SK-N-SH (cell line): Measurements from ENCODE around the gene TRIM23. TPM values are rescaled to one million over a fixed set of nuclear protein-coding genes. Genes with fewer than 3 reads are reported as not detected.

Source experiments
- CTCF ChIA-PET: fragments of 300-600, 350-600 bp; formaldehyde crosslinking; extraction: SDS; loops from one replicate; lab custom pipeline; 2021; lab: Yijun Ruan, JAX
- POLR2A ChIA-PET: fragments of 350-600 bp; sonication (Branson Sonifier 250); formaldehyde crosslinking; extraction: SDS; loops from one replicate; lab custom pipeline; 2020; ENCODE audit warnings: antibody characterized with exemption, inconsistent platforms; lab: Yijun Ruan, JAX
- DNase-seq: peaks from one replicate; pipeline ENCODE4 v3.0.0; 2012
- H2AFZ ChIP-seq: fragments of 200-600 bp; sonication (generic); 2 replicates; pipeline ENCODE4 v1.8.1; 2016; ENCODE audit warnings: antibody characterized with exemption, mild to moderate bottlenecking, low read depth
- H3F3A ChIP-seq: fragments of 200-600 bp; sonication (generic); replicated peaks from 2 replicates; pipeline ENCODE3; 2016; ENCODE audit warnings: antibody characterized with exemption, mild to moderate bottlenecking; ENCODE audit not compliant: insufficient read depth
- H3K27ac ChIP-seq, 2 experiments: fragments of 200-500 bp in 1 of 2; fragments of 200-600 bp in 1 of 2; sonication (Bioruptor generic) in 1 of 2; sonication (generic), shearing (Covaris generic) in 1 of 2; 2 replicates each; pipeline versions ENCODE4 v1.5.1 to v1.6.1; 2014 to 2016; ENCODE audit warnings: low read depth in 2 of 2, inconsistent platforms in 1 of 2, low read length in 1 of 2, mild to moderate bottlenecking in 1 of 2, mixed read lengths in 1 of 2
- H3K27me3 ChIP-seq: fragments of 200-600 bp; sonication (generic), shearing (Covaris generic); 2 replicates; pipeline ENCODE4 v1.6.1; 2016; ENCODE audit warnings: mixed run types; ENCODE audit not compliant: insufficient read depth
- H3K36me3 ChIP-seq, 2 experiments: fragments of 200-500 bp in 1 of 2; fragments of 200-600 bp in 1 of 2; sonication (Bioruptor generic) in 1 of 2; sonication (generic) in 1 of 2; replicated peaks in 1 of 2; 2 replicates each; pipeline versions ENCODE3 to v1.5.1; 2014 to 2016; ENCODE audit warnings: low read length in 1 of 2, mild to moderate bottlenecking in 1 of 2; ENCODE audit not compliant: insufficient read depth in 2 of 2, control insufficient read depth in 1 of 2
- H3K4me1 ChIP-seq, 2 experiments: fragments of 200-500 bp in 1 of 2; fragments of 200-600 bp in 1 of 2; sonication (Bioruptor generic) in 1 of 2; sonication (generic), shearing (Covaris generic) in 1 of 2; 2 replicates each; pipeline versions ENCODE4 v1.5.1 to v1.6.1; 2014 to 2016; ENCODE audit warnings: low read depth in 1 of 2, low read length in 1 of 2, mixed run types in 1 of 2; ENCODE audit not compliant: insufficient read depth in 2 of 2, control insufficient read depth in 1 of 2
- H3K4me2 ChIP-seq: fragments of 200-600 bp; sonication (generic), shearing (Covaris generic); 2 replicates; pipeline ENCODE4 v1.6.1; 2017; ENCODE audit warnings: mixed run types
- H3K4me3 ChIP-seq, 2 experiments: fragments of 200-500 bp in 1 of 2; fragments of 200-600 bp in 1 of 2; sonication (Bioruptor generic) in 1 of 2; sonication (generic), shearing (Covaris generic) in 1 of 2; 2 replicates each; pipeline versions ENCODE4 v1.5.1 to v1.8.1; 2014 to 2016; ENCODE audit warnings: low read depth in 2 of 2, inconsistent platforms in 1 of 2, low read length in 1 of 2, mild to moderate bottlenecking in 1 of 2, mixed read lengths in 1 of 2, moderate library complexity in 1 of 2
- H3K79me2 ChIP-seq: fragments of 200-600 bp; sonication (generic); 2 replicates; pipeline ENCODE4 v1.8.1; 2017; ENCODE audit warnings: mild to moderate bottlenecking; ENCODE audit not compliant: insufficient read depth
- H3K9ac ChIP-seq: fragments of 200-600 bp; sonication (generic); 2 replicates; pipeline ENCODE4 v1.6.1; 2017; ENCODE audit warnings: mixed run types
- H3K9me2 ChIP-seq: fragments of 200-600 bp; sonication (generic); 2 replicates; pipeline ENCODE4 v1.6.1; 2017; ENCODE audit warnings: mixed run types
- H3K9me3 ChIP-seq: fragments of 200-600 bp; sonication (generic); 2 replicates; pipeline ENCODE4 v1.6.1; 2017; ENCODE audit warnings: mixed run types, mild to moderate bottlenecking, moderate library complexity
- H4K20me1 ChIP-seq: fragments of 200-600 bp; sonication (generic); 2 replicates; pipeline ENCODE4 v1.6.1; 2017; ENCODE audit warnings: mild to moderate bottlenecking, mixed run types; ENCODE audit not compliant: insufficient read depth
- CHD2 ChIP-seq: fragments of 150-350 bp; IDR thresholded peaks from 2 replicates; pipeline ENCODE4 v1.6.1; 2018; ENCODE audit warnings: low read length; ENCODE audit not compliant: partially characterized antibody
- EZH2phosphoT487 ChIP-seq: fragments of 200-600 bp; sonication (generic); IDR thresholded peaks from 2 replicates; pipeline ENCODE4 v1.6.1; 2017; ENCODE audit warnings: low read depth, mixed run types, mild to moderate bottlenecking, antibody characterized with exemption, moderate library complexity, borderline replicate concordance
- GABPA ChIP-seq: IDR thresholded peaks from 2 replicates; pipeline ENCODE4 v1.4.0; 2012; ENCODE audit warnings: low read depth, mild to moderate bottlenecking
- GATA2 ChIP-seq: sonication (generic); formaldehyde crosslinking; IDR thresholded peaks from 2 replicates; pipeline ENCODE4 v1.5.0; 2020; ENCODE audit warnings: mild to moderate bottlenecking, missing genetic modification reagents
- MEF2A ChIP-seq: IDR thresholded peaks from 2 replicates; pipeline ENCODE4 v1.4.0; 2012; ENCODE audit warnings: low read depth, borderline replicate concordance
- NFIC ChIP-seq: IDR thresholded peaks from 2 replicates; pipeline ENCODE4 v1.4.0; 2012; ENCODE audit warnings: borderline replicate concordance
- NRF1 ChIP-seq: IDR thresholded peaks from 2 replicates; pipeline ENCODE4 v1.6.1; 2012; ENCODE audit warnings: low read depth, mild to moderate bottlenecking, low read length
- RCOR1 ChIP-seq: fragments of 150-350 bp; IDR thresholded peaks from 2 replicates; pipeline ENCODE4 v1.6.1; 2017; ENCODE audit warnings: antibody characterized with exemption, low read length
- RFX5 ChIP-seq: IDR thresholded peaks from 2 replicates; pipeline ENCODE4 v1.6.1; 2012; ENCODE audit warnings: mild to moderate bottlenecking, improper control_type of control experiment, low read length
- SMC3 ChIP-seq: IDR thresholded peaks from 2 replicates; pipeline ENCODE4 v1.6.1; 2012; ENCODE audit warnings: low read depth, low read length, improper control_type of control experiment
- TAF1 ChIP-seq: IDR thresholded peaks from 2 replicates; pipeline ENCODE4 v1.6.1; 2012; ENCODE audit warnings: low read depth, mild to moderate bottlenecking, low read length, moderate library complexity, borderline replicate concordance
- TCF12 ChIP-seq: IDR thresholded peaks from 2 replicates; pipeline ENCODE4 v1.4.0; 2012
- TEAD4 ChIP-seq: IDR thresholded peaks from 2 replicates; pipeline ENCODE4 v1.4.0; 2012; ENCODE audit warnings: mild to moderate bottlenecking, borderline replicate concordance; ENCODE audit not compliant: insufficient read depth
- WGBS: methylation state at CpG from one replicate; pipeline ENCODE4 v1.1.6; 2017; ENCODE audit warnings: low lambda C conversion rate; 5-methylcytosine and 5-hydroxymethylcytosine counted together
- polyA plus RNA-seq, 3 experiments: library from polyadenylated mRNA; depleted of rRNA; stranded (reverse); fragments of >200 nt; gene quantifications; 2 replicates each; pipeline ENCODE4 v1.2.3, GENCODE V29; 2012
- TF ChIP-seq, protein P1 (sequence below): fragments of 150-350 bp; IDR thresholded peaks from 2 replicates; pipeline ENCODE4 v1.6.1; 2017; ENCODE audit warnings: antibody characterized with exemption, low read length, low read depth, borderline replicate concordance
- TF ChIP-seq, protein P2 (sequence below): IDR thresholded peaks from 2 replicates; pipeline ENCODE4 v1.4.0; 2012; ENCODE audit warnings: low read depth
- TF ChIP-seq, protein P3 (sequence below): IDR thresholded peaks from 2 replicates; pipeline ENCODE4 v1.6.1; 2012; ENCODE audit warnings: mild to moderate bottlenecking, low read depth, low read length, moderate library complexity

The TRIM23 gene
- polyA plus RNA-seq, 1 of the 3 experiments (the other 2 are of a cell fraction), result 5.6 TPM

DNA sequence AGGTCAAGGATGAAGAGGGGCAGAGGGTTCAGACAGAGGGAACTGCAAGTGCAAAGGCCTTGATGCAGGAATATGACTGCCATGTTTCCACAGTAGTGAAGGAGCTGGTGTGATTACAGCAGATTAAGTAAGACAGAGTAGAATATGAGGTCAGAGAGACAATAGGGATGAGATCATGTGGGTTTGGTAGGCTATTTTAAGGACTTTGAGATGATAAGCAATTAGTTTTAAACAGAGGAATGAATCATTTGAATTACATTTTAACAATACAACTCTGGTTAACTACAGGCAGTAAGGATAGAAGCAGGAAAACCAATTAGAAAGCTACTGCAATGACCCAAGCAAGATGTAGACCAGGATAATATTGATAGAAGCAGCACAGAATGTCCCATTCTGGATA lies 68.8 kb downstream of the TRIM23 start (continued):
- no peak for TF ChIP-seq CHD2
- no peak for TF ChIP-seq TCF12

DNA sequence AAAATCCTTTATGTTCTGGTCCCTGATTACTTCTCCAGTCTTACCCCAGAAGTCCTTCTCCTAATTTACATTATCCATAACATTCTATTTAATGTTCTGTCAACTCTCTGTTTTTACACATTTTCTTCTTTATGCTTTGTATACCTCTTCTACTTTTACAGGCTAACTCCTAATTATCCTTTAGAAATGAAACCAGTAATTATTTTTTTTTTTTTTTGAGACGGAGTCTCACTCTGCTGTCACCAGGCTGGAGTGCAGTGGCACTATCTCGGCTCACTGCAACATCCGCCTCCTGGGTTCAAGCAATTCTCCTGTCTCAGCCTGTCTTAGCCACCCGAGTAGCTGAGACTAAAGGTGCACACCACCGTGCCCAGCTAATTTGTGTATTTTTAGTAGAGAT lies 70.2 kb downstream of the TRIM23 start:
- no peak for DNase-seq
- H3K27me3 ChIP-seq, result no peaks in the 10 kb centered on the region
- H3K79me2 ChIP-seq, result peaks cover 30% of the 10 kb centered on the region
- H3K27ac ChIP-seq, result no peak overlapping the region
- no peak overlapping the region for H3K4me3 ChIP-seq
- POLR2A ChIA-PET, result no interaction called here
- H3K36me3 ChIP-seq, result peaks cover 12 to 29% of the 10 kb centered on the region in 2 experiments
- CTCF ChIA-PET, result no interaction called here
- H3F3A ChIP-seq, result no peaks in the 10 kb centered on the region
- no peaks in the 10 kb centered on the region for H3K4me1 ChIP-seq
- H3K9ac ChIP-seq, result no peak overlapping the region
- H4K20me1 ChIP-seq, result no peaks in the 10 kb centered on the region
- no peak overlapping the region for H3K4me2 ChIP-seq
- TF ChIP-seq NFIC (no peak), RFX5 (no peak), TAF1 (no peak), EZH2phosphoT487 (no peak)
- TF ChIP-seq, protein P1, sequence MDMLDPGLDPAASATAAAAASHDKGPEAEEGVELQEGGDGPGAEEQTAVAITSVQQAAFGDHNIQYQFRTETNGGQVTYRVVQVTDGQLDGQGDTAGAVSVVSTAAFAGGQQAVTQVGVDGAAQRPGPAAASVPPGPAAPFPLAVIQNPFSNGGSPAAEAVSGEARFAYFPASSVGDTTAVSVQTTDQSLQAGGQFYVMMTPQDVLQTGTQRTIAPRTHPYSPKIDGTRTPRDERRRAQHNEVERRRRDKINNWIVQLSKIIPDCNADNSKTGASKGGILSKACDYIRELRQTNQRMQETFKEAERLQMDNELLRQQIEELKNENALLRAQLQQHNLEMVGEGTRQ, result no peak
- TF ChIP-seq, all 33 proteins: peak for 0
- Histone ChIP-seq H2AFZ (no peak overlapping the region), H3K9me3 (no peaks in the 10 kb centered on the region), H3K9me2 (no peaks in the 10 kb centered on the region)
- WGBS, result 88% methylated on average over 5 of the region's 5 CpGs

DNA sequence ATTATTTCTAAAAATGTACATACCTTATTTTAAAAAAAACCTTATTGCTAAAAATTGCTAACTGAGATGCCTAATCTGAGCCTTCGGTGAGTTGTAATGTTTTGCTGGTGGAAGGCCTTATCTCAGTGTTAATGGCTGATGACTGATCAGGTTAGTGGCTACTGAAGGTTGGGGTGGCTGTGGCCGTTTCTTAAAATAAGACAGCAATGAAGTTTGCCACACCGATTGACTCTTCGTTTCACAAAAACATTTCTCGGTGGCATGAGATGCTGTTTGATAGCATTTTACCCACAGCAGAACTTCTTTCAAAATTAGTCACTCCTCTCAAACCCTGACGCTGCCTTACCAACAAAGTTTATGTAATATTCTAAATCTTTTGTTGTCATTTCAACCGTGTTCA lies 75.9 kb downstream of the TRIM23 start:
- TF ChIP-seq, protein P2, sequence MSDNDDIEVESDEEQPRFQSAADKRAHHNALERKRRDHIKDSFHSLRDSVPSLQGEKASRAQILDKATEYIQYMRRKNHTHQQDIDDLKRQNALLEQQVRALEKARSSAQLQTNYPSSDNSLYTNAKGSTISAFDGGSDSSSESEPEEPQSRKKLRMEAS, result no peak
- no peak for TF ChIP-seq SMC3
- TF ChIP-seq MEF2A, result no peak
- no peak for TF ChIP-seq TEAD4
- TF ChIP-seq GABPA, result no peak
- TF ChIP-seq EZH2phosphoT487, result no peak
- no peak for TF ChIP-seq RCOR1
- no peak for TF ChIP-seq RFX5
- TF ChIP-seq NRF1, result no peak
- no peak for TF ChIP-seq GATA2 (CRISPR knock-in tag)
- TF ChIP-seq NFIC, result no peak
- TF ChIP-seq, protein P3, sequence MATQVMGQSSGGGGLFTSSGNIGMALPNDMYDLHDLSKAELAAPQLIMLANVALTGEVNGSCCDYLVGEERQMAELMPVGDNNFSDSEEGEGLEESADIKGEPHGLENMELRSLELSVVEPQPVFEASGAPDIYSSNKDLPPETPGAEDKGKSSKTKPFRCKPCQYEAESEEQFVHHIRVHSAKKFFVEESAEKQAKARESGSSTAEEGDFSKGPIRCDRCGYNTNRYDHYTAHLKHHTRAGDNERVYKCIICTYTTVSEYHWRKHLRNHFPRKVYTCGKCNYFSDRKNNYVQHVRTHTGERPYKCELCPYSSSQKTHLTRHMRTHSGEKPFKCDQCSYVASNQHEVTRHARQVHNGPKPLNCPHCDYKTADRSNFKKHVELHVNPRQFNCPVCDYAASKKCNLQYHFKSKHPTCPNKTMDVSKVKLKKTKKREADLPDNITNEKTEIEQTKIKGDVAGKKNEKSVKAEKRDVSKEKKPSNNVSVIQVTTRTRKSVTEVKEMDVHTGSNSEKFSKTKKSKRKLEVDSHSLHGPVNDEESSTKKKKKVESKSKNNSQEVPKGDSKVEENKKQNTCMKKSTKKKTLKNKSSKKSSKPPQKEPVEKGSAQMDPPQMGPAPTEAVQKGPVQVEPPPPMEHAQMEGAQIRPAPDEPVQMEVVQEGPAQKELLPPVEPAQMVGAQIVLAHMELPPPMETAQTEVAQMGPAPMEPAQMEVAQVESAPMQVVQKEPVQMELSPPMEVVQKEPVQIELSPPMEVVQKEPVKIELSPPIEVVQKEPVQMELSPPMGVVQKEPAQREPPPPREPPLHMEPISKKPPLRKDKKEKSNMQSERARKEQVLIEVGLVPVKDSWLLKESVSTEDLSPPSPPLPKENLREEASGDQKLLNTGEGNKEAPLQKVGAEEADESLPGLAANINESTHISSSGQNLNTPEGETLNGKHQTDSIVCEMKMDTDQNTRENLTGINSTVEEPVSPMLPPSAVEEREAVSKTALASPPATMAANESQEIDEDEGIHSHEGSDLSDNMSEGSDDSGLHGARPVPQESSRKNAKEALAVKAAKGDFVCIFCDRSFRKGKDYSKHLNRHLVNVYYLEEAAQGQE, result no peak
- Histone ChIP-seq H3K9me3 (no peaks in the 10 kb centered on the region), H3F3A (no peaks in the 10 kb centered on the region), H3K4me3 (no peak overlapping the region), H3K36me3 (peaks cover 6 to 44% of the 10 kb centered on the region in 2 experiments), H3K9ac (no peak overlapping the region), H3K4me2 (no peak overlapping the region), H3K79me2 (peaks cover 2% of the 10 kb centered on the region), H4K20me1 (no peaks in the 10 kb centered on the region), H2AFZ (no peak overlapping the region), H3K9me2 (no peaks in the 10 kb centered on the region), H3K27me3 (no peaks in the 10 kb centered on the region), H3K27ac (no peak overlapping the region), H3K4me1 (no peaks in the 10 kb centered on the region)
- CTCF ChIA-PET, result no interaction called here
- WGBS, result 94% methylated on average over 7 of the region's 7 CpGs
- DNase-seq, result no peak
- POLR2A ChIA-PET, result no interaction called here
